Astrocyte (in vitro differentiated cells and primary cell): ENCODE data around the gene GOLGA6A. TPM values are rescaled to one million over a fixed set of nuclear protein-coding genes. Genes with fewer than 3 reads are reported as not detected.

Experiments used
- DNase-seq: peaks from one replicate; pipeline ENCODE4 v3.0.0-alpha.2; 2010; ENCODE audit warnings: low read depth
- FAIRE-seq: peaks from 2 replicates; lab custom pipeline; 2011; peaks lifted over from hg19 to GRCh38; lab: Jason Lieb, UNC
- H2AFZ ChIP-seq: 2 replicates; pipeline ENCODE4 v1.6.0; 2012; ENCODE audit warnings: low read depth, low read length, inconsistent platforms
- H3K27ac ChIP-seq: 2 replicates; pipeline ENCODE4 v1.5.1; 2011; ENCODE audit warnings: low read depth, low read length, inconsistent platforms
- H3K27me3 ChIP-seq: 2 replicates; pipeline ENCODE4 v1.6.0; 2011; ENCODE audit warnings: low read length, inconsistent platforms; ENCODE audit not compliant: insufficient read depth
- H3K36me3 ChIP-seq: 2 replicates; pipeline ENCODE4 v1.5.1; 2011; ENCODE audit warnings: low read length, inconsistent platforms; ENCODE audit not compliant: insufficient read depth
- H3K4me1 ChIP-seq: 2 replicates; pipeline ENCODE4 v1.5.1; 2011; ENCODE audit warnings: low read length, inconsistent platforms; ENCODE audit not compliant: insufficient read depth
- H3K4me2 ChIP-seq: 2 replicates; pipeline ENCODE4 v1.6.0; 2012; ENCODE audit warnings: low read length, inconsistent platforms
- H3K4me3 ChIP-seq: 2 replicates; pipeline ENCODE4 v1.5.1; 2011; ENCODE audit warnings: low read depth, mild to moderate bottlenecking, low read length, inconsistent platforms; ENCODE audit not compliant: insufficient read depth
- H3K79me2 ChIP-seq: 2 replicates; pipeline ENCODE4 v1.6.0; 2012; ENCODE audit warnings: mild to moderate bottlenecking, low read length, inconsistent platforms; ENCODE audit not compliant: insufficient read depth
- H3K9ac ChIP-seq: 2 replicates; pipeline ENCODE4 v1.6.0; 2012; ENCODE audit warnings: mild to moderate bottlenecking, low read length, inconsistent platforms
- H3K9me3 ChIP-seq: 2 replicates; pipeline ENCODE4 v1.5.1; 2012; ENCODE audit warnings: low read depth, mild to moderate bottlenecking, low read length, inconsistent platforms; ENCODE audit not compliant: insufficient read depth
- H4K20me1 ChIP-seq: 2 replicates; pipeline ENCODE4 v1.6.0; 2012; ENCODE audit warnings: low read length, inconsistent platforms; ENCODE audit not compliant: insufficient read depth
- H3K27ac Mint-ChIP-seq: one replicate; pipeline ENCODE4 v1.8.0; 2021; ENCODE audit warnings: mild to moderate bottlenecking, mixed read lengths; ENCODE audit not compliant: unreplicated experiment
- H3K27me3 Mint-ChIP-seq: one replicate; pipeline ENCODE4 v1.8.0; 2021; ENCODE audit warnings: low read depth, mixed read lengths; ENCODE audit not compliant: unreplicated experiment
- H3K36me3 Mint-ChIP-seq: one replicate; pipeline ENCODE4 v1.8.0; 2021; ENCODE audit warnings: low read depth, mixed read lengths; ENCODE audit not compliant: unreplicated experiment
- H3K4me1 Mint-ChIP-seq: one replicate; pipeline ENCODE4 v1.8.0; 2021; ENCODE audit warnings: low read depth, mixed read lengths; ENCODE audit not compliant: unreplicated experiment
- H3K4me3 Mint-ChIP-seq: one replicate; pipeline ENCODE4 v1.8.0; 2021; ENCODE audit warnings: mild to moderate bottlenecking, moderate library complexity, mixed read lengths; ENCODE audit not compliant: unreplicated experiment
- H3K9me3 Mint-ChIP-seq: one replicate; pipeline ENCODE4 v1.8.0; 2021; ENCODE audit warnings: mild to moderate bottlenecking, mixed read lengths; ENCODE audit not compliant: unreplicated experiment
- EZH2 ChIP-seq: IDR thresholded peaks from 2 replicates; pipeline ENCODE4 v1.6.1; 2012; ENCODE audit warnings: mild to moderate bottlenecking, low read length, inconsistent platforms; ENCODE audit not compliant: insufficient read depth
- total RNA-seq: library from RNA; stranded (reverse); gene quantifications from 2 replicates; pipeline ENCODE4 v1.2.1, GENCODE V29; 2021
- TF ChIP-seq, protein P1 (sequence below): IDR thresholded peaks from 2 replicates; pipeline ENCODE4 v1.5.1; 2011; ENCODE audit warnings: low read depth, mild to moderate bottlenecking, inconsistent platforms, low read length, moderate library complexity; ENCODE audit not compliant: insufficient read depth

Gene GOLGA6A
- total RNA-seq, 1 donor from 2014 or later = 0.30 TPM

- peaks cover 9% of the 10 kb centered on the region for H3K4me1 ChIP-seq
- no peaks in the 10 kb centered on the region for H3K9me3 ChIP-seq
- DNase-seq (no peak), FAIRE-seq (no peak)
- H3K4me3 ChIP-seq = no peak overlapping the region
- TF ChIP-seq, protein P1, sequence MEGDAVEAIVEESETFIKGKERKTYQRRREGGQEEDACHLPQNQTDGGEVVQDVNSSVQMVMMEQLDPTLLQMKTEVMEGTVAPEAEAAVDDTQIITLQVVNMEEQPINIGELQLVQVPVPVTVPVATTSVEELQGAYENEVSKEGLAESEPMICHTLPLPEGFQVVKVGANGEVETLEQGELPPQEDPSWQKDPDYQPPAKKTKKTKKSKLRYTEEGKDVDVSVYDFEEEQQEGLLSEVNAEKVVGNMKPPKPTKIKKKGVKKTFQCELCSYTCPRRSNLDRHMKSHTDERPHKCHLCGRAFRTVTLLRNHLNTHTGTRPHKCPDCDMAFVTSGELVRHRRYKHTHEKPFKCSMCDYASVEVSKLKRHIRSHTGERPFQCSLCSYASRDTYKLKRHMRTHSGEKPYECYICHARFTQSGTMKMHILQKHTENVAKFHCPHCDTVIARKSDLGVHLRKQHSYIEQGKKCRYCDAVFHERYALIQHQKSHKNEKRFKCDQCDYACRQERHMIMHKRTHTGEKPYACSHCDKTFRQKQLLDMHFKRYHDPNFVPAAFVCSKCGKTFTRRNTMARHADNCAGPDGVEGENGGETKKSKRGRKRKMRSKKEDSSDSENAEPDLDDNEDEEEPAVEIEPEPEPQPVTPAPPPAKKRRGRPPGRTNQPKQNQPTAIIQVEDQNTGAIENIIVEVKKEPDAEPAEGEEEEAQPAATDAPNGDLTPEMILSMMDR = no peak
- TF ChIP-seq EZH2 = no peak
- H3K27ac Mint-ChIP-seq = no peak overlapping the region
- H3K27me3 ChIP-seq = no peaks in the 10 kb centered on the region
- peak overlapping the region; percentile 8 for H3K4me3 Mint-ChIP-seq
- peaks cover 39% of the 10 kb centered on the region for H3K36me3 Mint-ChIP-seq
- no peaks in the 10 kb centered on the region for H3K9me3 Mint-ChIP-seq
- peaks cover 16% of the 10 kb centered on the region for H3K36me3 ChIP-seq
- H3K4me2 ChIP-seq = no peak overlapping the region
- H3K79me2 ChIP-seq = no peaks in the 10 kb centered on the region
- H3K9ac ChIP-seq = no peak overlapping the region
- H3K27me3 Mint-ChIP-seq = no peaks in the 10 kb centered on the region
- H4K20me1 ChIP-seq = peaks cover 6% of the 10 kb centered on the region
- H2AFZ ChIP-seq = no peak overlapping the region
- peaks cover 21% of the 10 kb centered on the region for H3K4me1 Mint-ChIP-seq
- no peak overlapping the region for H3K27ac ChIP-seq
Observed at GRCh38 chr15:74034206-74034755, 48.1 kb downstream of the GOLGA6A start.

GRCh38 chr15:74032606-74033561, 49.5 kb downstream of the GOLGA6A start:
- no peaks in the 10 kb centered on the region for H3K27me3 ChIP-seq
- TF ChIP-seq EZH2 = no peak
- TF ChIP-seq, protein P1 = no peak
- Mint-ChIP-seq H3K4me1 (peaks cover 11% of the 10 kb centered on the region), H3K4me3 (no peak overlapping the region), H3K9me3 (no peaks in the 10 kb centered on the region), H3K36me3 (peaks cover 37% of the 10 kb centered on the region), H3K27ac (no peak overlapping the region), H3K27me3 (no peaks in the 10 kb centered on the region)
- peaks cover 19% of the 10 kb centered on the region for H3K36me3 ChIP-seq
- H3K27ac ChIP-seq = no peak overlapping the region
- peaks cover 11% of the 10 kb centered on the region for H4K20me1 ChIP-seq
- H3K4me2 ChIP-seq = no peak overlapping the region
- no peaks in the 10 kb centered on the region for H3K4me1 ChIP-seq
- no peaks in the 10 kb centered on the region for H3K9me3 ChIP-seq
- no peak for FAIRE-seq
- H3K79me2 ChIP-seq = no peaks in the 10 kb centered on the region
- no peak for DNase-seq
- no peak overlapping the region for H3K9ac ChIP-seq
- no peak overlapping the region for H2AFZ ChIP-seq
- H3K4me3 ChIP-seq = no peak overlapping the region

GRCh38 chr15:74032046-74032445, 50.3 kb downstream of the GOLGA6A start:
- Histone ChIP-seq H2AFZ (no peak overlapping the region), H3K4me1 (no peaks in the 10 kb centered on the region), H3K4me3 (no peak overlapping the region), H3K27me3 (no peaks in the 10 kb centered on the region), H3K9me3 (no peaks in the 10 kb centered on the region), H3K27ac (no peak overlapping the region), H3K4me2 (no peak overlapping the region), H3K9ac (no peak overlapping the region), H3K79me2 (no peaks in the 10 kb centered on the region), H3K36me3 (peaks cover 19% of the 10 kb centered on the region), H4K20me1 (peaks cover 11% of the 10 kb centered on the region)
- TF ChIP-seq EZH2 = no peak
- TF ChIP-seq, protein P1 = no peak
- Mint-ChIP-seq H3K36me3 (peaks cover 31% of the 10 kb centered on the region), H3K27me3 (no peaks in the 10 kb centered on the region), H3K9me3 (no peaks in the 10 kb centered on the region), H3K4me1 (peaks cover 4% of the 10 kb centered on the region), H3K4me3 (no peak overlapping the region), H3K27ac (no peak overlapping the region)
- DNase-seq (no peak), FAIRE-seq (no peak)
